ENCODE data around the gene ALDH2. TPM values are rescaled to one million over a fixed set of nuclear protein-coding genes. Genes with fewer than 3 reads are reported as not detected.

Gene ALDH2
- total and polyA plus RNA-seq, 9 of the 15 experiments (the other 6 are each of a cell fraction or from before 2014, with no cell fraction given): 1.9 to 22.5 (median 12.2) TPM

DNA sequence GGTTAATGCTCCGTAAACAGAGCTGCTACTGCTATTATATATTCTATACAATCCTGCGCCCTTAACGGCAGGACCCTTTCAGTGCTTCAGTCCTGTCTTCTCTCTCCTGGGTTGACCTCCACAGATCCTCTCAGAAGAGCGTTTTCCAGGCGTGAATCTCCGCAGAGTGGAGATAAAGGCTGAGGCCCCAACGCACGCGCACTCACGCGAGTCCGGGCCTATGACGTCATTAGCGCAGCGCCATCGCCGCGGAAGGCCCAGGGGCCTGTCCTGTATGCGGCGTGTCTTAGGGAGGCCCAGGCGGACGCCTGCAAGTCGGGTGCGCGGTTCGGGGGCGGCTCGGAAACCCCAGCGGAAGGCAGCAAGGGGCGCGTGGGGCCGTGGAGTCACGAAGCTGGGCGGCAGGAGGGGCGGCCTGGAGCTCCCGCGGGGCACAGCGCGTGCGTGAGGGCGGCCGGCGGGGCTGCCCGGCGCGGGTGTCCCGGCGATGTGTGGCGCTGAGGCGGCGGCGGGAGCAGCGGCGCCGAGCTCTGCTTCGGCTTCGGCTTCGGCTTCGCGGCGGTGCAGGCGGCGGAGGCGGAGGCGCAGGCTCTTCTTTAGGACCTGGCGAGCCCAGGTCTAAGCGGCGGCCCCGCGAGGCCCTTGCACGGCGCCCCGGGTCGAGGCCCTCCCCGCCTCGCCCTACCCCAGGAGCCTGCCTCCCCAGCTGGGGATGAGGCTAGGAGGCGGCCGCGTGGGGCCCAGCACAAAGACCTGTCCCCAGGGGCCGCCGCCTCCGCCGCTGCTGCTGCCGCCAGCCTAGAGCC is 75.2 kb downstream of the ALDH2 start, which contains the start of gene MAPKAPK5 (continued):
- TF ChIP-seq CTCFL (IDR thresholded peaks at IDR 0.05; ENCODE audit: borderline replicate concordance, insufficient read depth, low read depth, low read length, poor library complexity, severe bottlenecking) (peak; percentile 2), ZC3H11A (IDR thresholded peaks at IDR 0.05; ENCODE audit: low read depth, low read length) (no peak), HDGF (IDR thresholded peaks at IDR 0.05) (no peak), IFI16 (CRISPR knock-in tag; IDR thresholded peaks at IDR 0.05) (no peak), HSF4 (CRISPR knock-in tag; IDR thresholded peaks at IDR 0.05; ENCODE audit: borderline replicate concordance) (no peak), VEZF1 (CRISPR knock-in tag; IDR thresholded peaks at IDR 0.05) (peak; percentile 36; the same call in 1 of the 2 replicates), CHCHD3 (CRISPR knock-in tag; IDR thresholded peaks at IDR 0.05) (no peak), PHF8 (IDR thresholded peaks at IDR 0.05; ENCODE audit: borderline replicate concordance, low read length) (peak; percentile 69; the same call in 1 of the 2 replicates), MLX (CRISPR knock-in tag; conservative IDR thresholded peaks at IDR 0.05) (no peak), ZNF436 (CRISPR knock-in tag; IDR thresholded peaks at IDR 0.05) (no peak), ZNF668 (CRISPR knock-in tag; IDR thresholded peaks at IDR 0.05) (no peak), ZNF121 (CRISPR knock-in tag; conservative IDR thresholded peaks at IDR 0.05) (0 out of 2 replicates have a peak, but pooled peaks have one; percentile 3), BRF1 (IDR thresholded peaks at IDR 0.05; ENCODE audit: borderline replicate concordance, extremely low read depth, insufficient read length) (no peak), ZNF699 (CRISPR knock-in tag; IDR thresholded peaks at IDR 0.05; ENCODE audit: insufficient replicate concordance) (no peak), JUND (IDR thresholded peaks at IDR 0.05; ENCODE audit: borderline replicate concordance, low read depth, low read length) (peak; percentile 97), JUND (tag; IDR thresholded peaks at IDR 0.05; ENCODE audit: borderline replicate concordance, low read depth, low read length) (peak; percentile 90; the same call in 2 of the 3 replicates)
- TF ChIP-seq, protein P1, sequence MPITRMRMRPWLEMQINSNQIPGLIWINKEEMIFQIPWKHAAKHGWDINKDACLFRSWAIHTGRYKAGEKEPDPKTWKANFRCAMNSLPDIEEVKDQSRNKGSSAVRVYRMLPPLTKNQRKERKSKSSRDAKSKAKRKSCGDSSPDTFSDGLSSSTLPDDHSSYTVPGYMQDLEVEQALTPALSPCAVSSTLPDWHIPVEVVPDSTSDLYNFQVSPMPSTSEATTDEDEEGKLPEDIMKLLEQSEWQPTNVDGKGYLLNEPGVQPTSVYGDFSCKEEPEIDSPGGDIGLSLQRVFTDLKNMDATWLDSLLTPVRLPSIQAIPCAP (CRISPR knock-in tag; IDR thresholded peaks at IDR 0.05; ENCODE audit: borderline replicate concordance): no peak
- TF ChIP-seq, protein P2, sequence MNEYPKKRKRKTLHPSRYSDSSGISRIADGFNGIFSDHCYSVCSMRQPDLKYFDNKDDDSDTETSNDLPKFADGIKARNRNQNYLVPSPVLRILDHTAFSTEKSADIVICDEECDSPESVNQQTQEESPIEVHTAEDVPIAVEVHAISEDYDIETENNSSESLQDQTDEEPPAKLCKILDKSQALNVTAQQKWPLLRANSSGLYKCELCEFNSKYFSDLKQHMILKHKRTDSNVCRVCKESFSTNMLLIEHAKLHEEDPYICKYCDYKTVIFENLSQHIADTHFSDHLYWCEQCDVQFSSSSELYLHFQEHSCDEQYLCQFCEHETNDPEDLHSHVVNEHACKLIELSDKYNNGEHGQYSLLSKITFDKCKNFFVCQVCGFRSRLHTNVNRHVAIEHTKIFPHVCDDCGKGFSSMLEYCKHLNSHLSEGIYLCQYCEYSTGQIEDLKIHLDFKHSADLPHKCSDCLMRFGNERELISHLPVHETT (CRISPR knock-in tag; conservative IDR thresholded peaks at IDR 0.05 in 1 of 2, IDR thresholded peaks at IDR 0.05 in 1 of 2): peak in 1 of 2 experiments; percentile 78; a peak in 2 of 4 replicates

All from K562 (cell line).